ENCODE data around the gene SLC35E2B. TPM values are rescaled to one million over a fixed set of nuclear protein-coding genes. Genes with fewer than 3 reads are reported as not detected.

Gene SLC35E2B
- total and polyA plus RNA-seq, 2 of the 13 experiments (the other 11 are each of a cell fraction or from before 2014, with no cell fraction given) = 14.1 to 19.7 TPM

DNA sequence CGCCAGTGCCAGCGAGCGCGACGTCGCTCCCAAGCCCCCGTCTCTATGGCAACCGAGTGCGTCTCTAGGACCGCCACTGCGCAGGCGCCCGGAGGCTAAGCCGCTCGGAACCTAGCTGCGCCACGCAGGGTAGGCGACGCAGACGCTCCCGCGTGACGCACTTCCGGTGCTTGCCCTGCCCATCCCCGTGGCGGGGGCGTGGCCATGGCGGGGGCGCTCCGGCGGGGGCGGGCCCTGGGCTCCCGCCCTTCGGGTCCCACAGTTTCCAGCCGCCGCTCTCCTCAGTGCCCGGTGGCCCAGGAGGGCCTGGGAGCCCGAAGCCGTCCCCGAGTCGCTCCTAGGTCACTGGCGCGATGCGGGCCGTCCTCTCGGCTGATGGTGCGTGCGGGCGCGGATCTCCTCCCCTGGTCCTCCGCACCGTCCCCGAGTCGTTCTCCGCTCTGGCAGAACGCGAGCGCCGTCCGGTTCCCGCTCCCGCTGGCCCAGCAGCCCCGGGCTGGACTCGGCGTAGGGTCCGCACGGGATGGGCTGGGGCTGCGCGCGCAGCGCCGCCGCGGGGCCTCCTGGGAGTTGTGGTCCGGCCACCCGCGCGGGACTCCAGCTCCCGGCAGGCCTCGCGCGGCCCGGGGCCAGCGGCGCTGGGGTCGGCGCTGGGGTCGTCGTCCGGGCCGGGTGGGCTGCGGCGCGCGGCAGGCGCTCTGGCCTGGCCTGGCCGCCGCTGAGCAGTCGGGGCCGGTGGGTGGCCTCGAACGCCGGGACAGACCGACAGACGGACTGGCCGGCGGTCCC lies 77.1 kb downstream of the SLC35E2B start, which contains the start of gene MIB2 (continued):
- TF ChIP-seq NFKB2 (CRISPR knock-in tag; IDR thresholded peaks at IDR 0.05; ENCODE audit: borderline replicate concordance) (peak; percentile 85; the same call in 1 of the 2 replicates), ZBTB42 (CRISPR knock-in tag; IDR thresholded peaks at IDR 0.05) (peak; percentile 94), ZNF562 (CRISPR knock-in tag; IDR thresholded peaks at IDR 0.05; ENCODE audit: borderline replicate concordance) (no peak), ZNF616 (CRISPR knock-in tag; IDR thresholded peaks at IDR 0.05; ENCODE audit: low read depth) (peak; percentile 81; the same call in 1 of the 2 replicates), ZNF20 (CRISPR knock-in tag; IDR thresholded peaks at IDR 0.05) (no peak), NAIF1 (CRISPR knock-in tag; IDR thresholded peaks at IDR 0.05; ENCODE audit: borderline replicate concordance) (peak; percentile 57; the same call in 1 of the 2 replicates), ZKSCAN1 (IDR thresholded peaks at IDR 0.05; ENCODE audit: low read length) (no peak), RFX3 (CRISPR knock-in tag; IDR thresholded peaks at IDR 0.05) (peak; percentile 95), PHF21A (CRISPR knock-in tag; IDR thresholded peaks at IDR 0.05) (0 out of 2 replicates have a peak, but pooled peaks have one; percentile 61), ZNF782 (CRISPR knock-in tag; IDR thresholded peaks at IDR 0.05; ENCODE audit: borderline replicate concordance) (peak; percentile 83)
- TF ChIP-seq, protein P1, sequence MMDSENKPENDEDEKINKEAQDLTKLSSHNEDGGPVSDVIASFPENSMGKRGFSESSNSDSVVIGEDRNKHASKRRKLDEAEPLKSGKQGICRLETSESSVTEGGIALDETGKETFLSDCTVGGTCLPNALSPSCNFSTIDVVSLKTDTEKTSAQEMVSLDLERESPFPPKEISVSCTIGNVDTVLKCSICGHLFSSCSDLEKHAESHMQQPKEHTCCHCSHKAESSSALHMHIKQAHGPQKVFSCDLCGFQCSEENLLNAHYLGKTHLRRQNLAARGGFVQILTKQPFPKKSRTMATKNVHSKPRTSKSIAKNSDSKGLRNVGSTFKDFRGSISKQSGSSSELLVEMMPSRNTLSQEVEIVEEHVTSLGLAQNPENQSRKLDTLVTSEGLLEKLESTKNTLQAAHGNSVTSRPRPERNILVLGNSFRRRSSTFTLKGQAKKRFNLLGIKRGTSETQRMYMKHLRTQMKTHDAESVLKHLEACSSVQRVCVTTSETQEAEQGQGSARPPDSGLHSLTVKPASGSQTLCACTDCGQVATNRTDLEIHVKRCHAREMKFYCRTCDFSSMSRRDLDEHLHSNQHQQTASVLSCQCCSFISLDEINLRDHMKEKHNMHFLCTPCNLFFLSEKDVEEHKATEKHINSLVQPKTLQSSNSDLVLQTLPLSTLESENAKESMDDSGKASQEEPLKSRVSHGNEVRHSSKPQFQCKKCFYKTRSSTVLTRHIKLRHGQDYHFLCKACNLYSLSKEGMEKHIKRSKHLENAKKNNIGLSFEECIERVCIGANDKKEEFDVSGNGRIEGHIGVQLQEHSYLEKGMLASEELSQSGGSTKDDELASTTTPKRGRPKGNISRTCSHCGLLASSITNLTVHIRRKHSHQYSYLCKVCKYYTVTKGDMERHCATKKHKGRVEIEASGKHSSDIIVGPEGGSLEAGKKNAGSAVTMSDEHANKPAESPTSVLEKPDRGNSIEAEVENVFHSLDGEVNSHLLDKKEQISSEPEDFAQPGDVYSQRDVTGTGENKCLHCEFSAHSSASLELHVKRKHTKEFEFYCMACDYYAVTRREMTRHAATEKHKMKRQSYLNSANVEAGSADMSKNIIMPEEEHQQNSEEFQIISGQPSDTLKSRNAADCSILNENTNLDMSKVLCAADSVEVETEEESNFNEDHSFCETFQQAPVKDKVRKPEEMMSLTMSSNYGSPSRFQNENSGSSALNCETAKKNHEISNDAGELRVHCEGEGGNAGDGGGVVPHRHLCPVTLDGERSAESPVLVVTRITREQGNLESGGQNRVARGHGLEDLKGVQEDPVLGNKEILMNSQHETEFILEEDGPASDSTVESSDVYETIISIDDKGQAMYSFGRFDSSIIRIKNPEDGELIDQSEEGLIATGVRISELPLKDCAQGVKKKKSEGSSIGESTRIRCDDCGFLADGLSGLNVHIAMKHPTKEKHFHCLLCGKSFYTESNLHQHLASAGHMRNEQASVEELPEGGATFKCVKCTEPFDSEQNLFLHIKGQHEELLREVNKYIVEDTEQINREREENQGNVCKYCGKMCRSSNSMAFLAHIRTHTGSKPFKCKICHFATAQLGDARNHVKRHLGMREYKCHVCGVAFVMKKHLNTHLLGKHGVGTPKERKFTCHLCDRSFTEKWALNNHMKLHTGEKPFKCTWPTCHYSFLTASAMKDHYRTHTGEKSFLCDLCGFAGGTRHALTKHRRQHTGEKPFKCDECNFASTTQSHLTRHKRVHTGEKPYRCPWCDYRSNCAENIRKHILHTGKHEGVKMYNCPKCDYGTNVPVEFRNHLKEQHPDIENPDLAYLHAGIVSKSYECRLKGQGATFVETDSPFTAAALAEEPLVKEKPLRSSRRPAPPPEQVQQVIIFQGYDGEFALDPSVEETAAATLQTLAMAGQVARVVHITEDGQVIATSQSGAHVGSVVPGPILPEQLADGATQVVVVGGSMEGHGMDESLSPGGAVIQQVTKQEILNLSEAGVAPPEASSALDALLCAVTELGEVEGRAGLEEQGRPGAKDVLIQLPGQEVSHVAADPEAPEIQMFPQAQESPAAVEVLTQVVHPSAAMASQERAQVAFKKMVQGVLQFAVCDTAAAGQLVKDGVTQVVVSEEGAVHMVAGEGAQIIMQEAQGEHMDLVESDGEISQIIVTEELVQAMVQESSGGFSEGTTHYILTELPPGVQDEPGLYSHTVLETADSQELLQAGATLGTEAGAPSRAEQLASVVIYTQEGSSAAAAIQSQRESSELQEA (CRISPR knock-in tag; IDR thresholded peaks at IDR 0.05; ENCODE audit: not compliant biosample characterization) = peak; percentile 77
- TF ChIP-seq, protein P2, sequence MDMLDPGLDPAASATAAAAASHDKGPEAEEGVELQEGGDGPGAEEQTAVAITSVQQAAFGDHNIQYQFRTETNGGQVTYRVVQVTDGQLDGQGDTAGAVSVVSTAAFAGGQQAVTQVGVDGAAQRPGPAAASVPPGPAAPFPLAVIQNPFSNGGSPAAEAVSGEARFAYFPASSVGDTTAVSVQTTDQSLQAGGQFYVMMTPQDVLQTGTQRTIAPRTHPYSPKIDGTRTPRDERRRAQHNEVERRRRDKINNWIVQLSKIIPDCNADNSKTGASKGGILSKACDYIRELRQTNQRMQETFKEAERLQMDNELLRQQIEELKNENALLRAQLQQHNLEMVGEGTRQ (IDR thresholded peaks at IDR 0.05; ENCODE audit: low read depth, low read length) = no peak
- TF ChIP-seq, protein P2 (CRISPR knock-in tag; IDR thresholded peaks at IDR 0.05; ENCODE audit: borderline replicate concordance) = no peak
- TF ChIP-seq, protein P3, sequence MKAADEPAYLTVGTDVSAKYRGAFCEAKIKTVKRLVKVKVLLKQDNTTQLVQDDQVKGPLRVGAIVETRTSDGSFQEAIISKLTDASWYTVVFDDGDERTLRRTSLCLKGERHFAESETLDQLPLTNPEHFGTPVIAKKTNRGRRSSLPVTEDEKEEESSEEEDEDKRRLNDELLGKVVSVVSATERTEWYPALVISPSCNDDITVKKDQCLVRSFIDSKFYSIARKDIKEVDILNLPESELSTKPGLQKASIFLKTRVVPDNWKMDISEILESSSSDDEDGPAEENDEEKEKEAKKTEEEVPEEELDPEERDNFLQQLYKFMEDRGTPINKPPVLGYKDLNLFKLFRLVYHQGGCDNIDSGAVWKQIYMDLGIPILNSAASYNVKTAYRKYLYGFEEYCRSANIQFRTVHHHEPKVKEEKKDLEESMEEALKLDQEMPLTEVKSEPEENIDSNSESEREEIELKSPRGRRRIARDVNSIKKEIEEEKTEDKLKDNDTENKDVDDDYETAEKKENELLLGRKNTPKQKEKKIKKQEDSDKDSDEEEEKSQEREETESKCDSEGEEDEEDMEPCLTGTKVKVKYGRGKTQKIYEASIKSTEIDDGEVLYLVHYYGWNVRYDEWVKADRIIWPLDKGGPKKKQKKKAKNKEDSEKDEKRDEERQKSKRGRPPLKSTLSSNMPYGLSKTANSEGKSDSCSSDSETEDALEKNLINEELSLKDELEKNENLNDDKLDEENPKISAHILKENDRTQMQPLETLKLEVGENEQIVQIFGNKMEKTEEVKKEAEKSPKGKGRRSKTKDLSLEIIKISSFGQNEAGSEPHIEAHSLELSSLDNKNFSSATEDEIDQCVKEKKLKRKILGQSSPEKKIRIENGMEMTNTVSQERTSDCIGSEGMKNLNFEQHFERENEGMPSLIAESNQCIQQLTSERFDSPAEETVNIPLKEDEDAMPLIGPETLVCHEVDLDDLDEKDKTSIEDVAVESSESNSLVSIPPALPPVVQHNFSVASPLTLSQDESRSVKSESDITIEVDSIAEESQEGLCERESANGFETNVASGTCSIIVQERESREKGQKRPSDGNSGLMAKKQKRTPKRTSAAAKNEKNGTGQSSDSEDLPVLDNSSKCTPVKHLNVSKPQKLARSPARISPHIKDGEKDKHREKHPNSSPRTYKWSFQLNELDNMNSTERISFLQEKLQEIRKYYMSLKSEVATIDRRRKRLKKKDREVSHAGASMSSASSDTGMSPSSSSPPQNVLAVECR (CRISPR knock-in tag; IDR thresholded peaks at IDR 0.05; ENCODE audit: borderline replicate concordance) = peak; percentile 90

Measured in HepG2 (cell line).